Nephron (organoid): ENCODE results near the gene PIK3C3.

Experiments
- H3K27ac Mint-ChIP-seq, 3 experiments: 2 replicates each; pipeline ENCODE4 v1.8.0; 2020; ENCODE audit warnings: mixed read lengths in 3 of 3, mild to moderate bottlenecking in 2 of 3, moderate library complexity in 1 of 3
- H3K27me3 Mint-ChIP-seq: 2 replicates; pipeline ENCODE4 v1.8.0; 2021; ENCODE audit warnings: low read depth, mild to moderate bottlenecking, moderate library complexity, mixed read lengths
- H3K36me3 Mint-ChIP-seq: 2 replicates; pipeline ENCODE4 v1.8.0; 2020; ENCODE audit warnings: low read depth, mixed read lengths
- H3K4me1 Mint-ChIP-seq: 2 replicates; pipeline ENCODE4 v1.8.0; 2020; ENCODE audit warnings: mixed read lengths
- H3K4me3 Mint-ChIP-seq, 3 experiments: 2 replicates each; pipeline ENCODE4 v1.8.0; 2020; ENCODE audit warnings: mild to moderate bottlenecking in 3 of 3, mixed read lengths in 3 of 3, moderate library complexity in 2 of 3
- H3K9me3 Mint-ChIP-seq: 2 replicates; pipeline ENCODE4 v1.8.0; 2020; ENCODE audit warnings: mixed read lengths
- CTCF ChIP-seq, 3 experiments: fragments of 200-600 bp; sonication (generic); IDR thresholded peaks; one replicate each; pipeline ENCODE4 v1.5.0; 2021; ENCODE audit warnings: antibody characterized with exemption in 3 of 3; ENCODE audit not compliant: unreplicated experiment in 3 of 3

PIK3C3 gene

GRCh38 chr18:41954827-41955613 lies at the start of gene PIK3C3:
Gene PIK3C3, plus strand, starts transcription at chr18:41955234. Its CDS starts 58 bp downstream, at chr18:41955292.
- H3K9me3 Mint-ChIP-seq = no peaks in the 10 kb centered on the region
- H3K4me3 Mint-ChIP-seq = peak within 1 kb of the TSS; percentile 99 to 100 (median 100)
- H3K4me1 Mint-ChIP-seq = peaks cover 27% of the 10 kb centered on the region

GRCh38 chr18:41905786-41906527 lies 49.1 kb upstream of the PIK3C3 start:
- TF ChIP-seq CTCF (IDR thresholded peaks at IDR 0.05; ENCODE audit: unreplicated experiment in 3 of 3) = no peak
- no peaks in the 10 kb centered on the region for H3K36me3 Mint-ChIP-seq
- no peaks in the 10 kb centered on the region for H3K9me3 Mint-ChIP-seq
- H3K27me3 Mint-ChIP-seq = no peaks in the 10 kb centered on the region
- no peak overlapping the region for H3K4me3 Mint-ChIP-seq
- H3K27ac Mint-ChIP-seq = peak overlapping the region in 2 of 3 experiments; percentile 54 to 75
- peaks cover 17% of the 10 kb centered on the region for H3K4me1 Mint-ChIP-seq

More at GRCh38 chr18:41954827-41955613, at the start of gene PIK3C3:
- Mint-ChIP-seq H3K27me3 (peaks cover 5% of the 10 kb centered on the region), H3K27ac (peak within 1 kb of the TSS; percentile 81 to 98 (median 97)), H3K36me3 (peaks cover 22% of the 10 kb centered on the region)
- no peak for TF ChIP-seq CTCF (IDR thresholded peaks at IDR 0.05; ENCODE audit: unreplicated experiment in 3 of 3)

- peak overlapping the region in 1 of 3 experiments; percentile 43 for H3K4me3 Mint-ChIP-seq
- H3K4me1 Mint-ChIP-seq = peaks cover 18% of the 10 kb centered on the region
- H3K9me3 Mint-ChIP-seq = no peaks in the 10 kb centered on the region
- TF ChIP-seq CTCF (IDR thresholded peaks at IDR 0.05; ENCODE audit: unreplicated experiment in 3 of 3) = peak; percentile 59 to 71 (median 66)
- H3K27ac Mint-ChIP-seq = peak overlapping the region in 2 of 3 experiments; percentile 54 to 75
- no peaks in the 10 kb centered on the region for H3K36me3 Mint-ChIP-seq
- no peaks in the 10 kb centered on the region for H3K27me3 Mint-ChIP-seq
Measured at GRCh38 chr18:41906528-41907146, 48.4 kb upstream of the PIK3C3 start.

GRCh38 chr18:41917181-41917580 lies 37.9 kb upstream of the PIK3C3 start:
- H3K27me3 Mint-ChIP-seq = no peaks in the 10 kb centered on the region

GRCh38 chr18:41921770-41922169 lies 33.3 kb upstream of the PIK3C3 start:
- Mint-ChIP-seq H3K36me3 (no peaks in the 10 kb centered on the region), H3K9me3 (no peaks in the 10 kb centered on the region), H3K27ac (peak overlapping the region in 1 of 3 experiments; percentile 26), H3K27me3 (no peaks in the 10 kb centered on the region), H3K4me1 (no peaks in the 10 kb centered on the region), H3K4me3 (no peak overlapping the region)
- TF ChIP-seq CTCF (IDR thresholded peaks at IDR 0.05; ENCODE audit: unreplicated experiment in 3 of 3) = no peak

More at GRCh38 chr18:41917181-41917580, 37.9 kb upstream of the PIK3C3 start:
- Mint-ChIP-seq H3K9me3 (no peaks in the 10 kb centered on the region), H3K36me3 (no peaks in the 10 kb centered on the region), H3K27ac (no peak overlapping the region), H3K4me3 (no peak overlapping the region), H3K4me1 (no peaks in the 10 kb centered on the region)
- no peak for TF ChIP-seq CTCF (IDR thresholded peaks at IDR 0.05; ENCODE audit: unreplicated experiment in 3 of 3)
